Astrocyte (in vitro differentiated cells and primary cell): ENCODE data around the gene PODXL.

Experiments
- CTCF ChIP-seq: IDR thresholded peaks from 2 replicates; pipeline ENCODE4 v1.5.1; 2011; ENCODE audit warnings: low read depth, mild to moderate bottlenecking, inconsistent platforms, low read length, moderate library complexity; ENCODE audit not compliant: insufficient read depth
- EZH2 ChIP-seq: IDR thresholded peaks from 2 replicates; pipeline ENCODE4 v1.6.1; 2012; ENCODE audit warnings: mild to moderate bottlenecking, low read length, inconsistent platforms; ENCODE audit not compliant: insufficient read depth

- TF ChIP-seq CTCF (no peak), EZH2 (no peak)
Observed at GRCh38 chr7:131596785-131597184, 40.4 kb upstream of the PODXL start.
